Left lung (tissue), 10 donors: ENCODE results near the gene LRRC8B. TPM values are rescaled to one million over a fixed set of nuclear protein-coding genes. Genes with fewer than 3 reads are reported as not detected.

ENCODE experiments used
- ATAC-seq: fragments of 200-7000 bp; cut with Tn5 transposase; one replicate; pipeline ENCODE4 v1.9.1; 2020; ENCODE audit warnings: moderate library complexity
- DNase-seq, 4 donors: peaks; one replicate each; pipeline ENCODE4 v3.0.0-alpha.2; 2013 to 2020
- H3K27ac ChIP-seq, 2 donors: fragments of 200-600 bp; sonication (generic) in 1 of 2; one replicate each; pipeline versions ENCODE4 v1.5.0 to v1.8.0; 2020 to 2021
- H3K27me3 ChIP-seq, 2 donors: fragments of 200-600 bp; sonication (generic) in 1 of 2; one replicate each; pipeline versions ENCODE4 v1.5.0 to v1.8.0; 2020 to 2021
- H3K36me3 ChIP-seq, 2 donors: fragments of 200-600 bp; sonication (generic) in 1 of 2; one replicate each; pipeline versions ENCODE4 v1.5.0 to v1.8.0; 2020 to 2021
- H3K4me1 ChIP-seq, 2 donors: fragments of 200-600 bp; one replicate each; pipeline ENCODE4 v1.8.0; 2021
- H3K4me3 ChIP-seq, 2 donors: fragments of 200-600 bp; sonication (generic) in 1 of 2; one replicate each; pipeline versions ENCODE4 v1.5.0 to v1.8.0; 2020 to 2021; ENCODE audit warnings: mild to moderate bottlenecking in 1 of 2
- H3K9me3 ChIP-seq, 2 donors: fragments of 200-600 bp; sonication (generic) in 1 of 2; one replicate each; pipeline versions ENCODE4 v1.5.0 to v1.8.0; 2020 to 2021
- intact Hi-C, 2 donors: fragments of 100-400 bp; cut with DNase I; formaldehyde crosslinking; loops; one replicate each; pipeline versions ENCODE4 v1.11.2 to v1.14.2; 2022
- polyA plus RNA-seq, 6 donors: library from polyadenylated mRNA; unstranded; fragments of 120-200 nt; gene quantifications; one replicate each; pipeline ENCODE4 v1.2.1, GENCODE V29; 2013; ENCODE audit not compliant: insufficient read length in 6 of 6
- total RNA-seq, 2 donors: library from RNA; stranded (reverse); fragmentation: NEBNext Ultra II Directional; extraction: Animal tissue kit (Norgen Biotek cat#: 25700); gene quantifications; one replicate each; pipeline ENCODE4 v1.2.1, GENCODE V29; 2021
- TF ChIP-seq, protein P1 (sequence below), 2 donors: fragments of 200-600 bp; sonication (generic) in 1 of 2; IDR thresholded peaks; one replicate each; pipeline versions ENCODE4 v1.5.0 to v1.8.0; 2021; ENCODE audit warnings: antibody characterized with exemption in 2 of 2
- donor health status: DM: no; HTN: yes; CAD: no.
- donor health status: DM: no; HTN: no; CAD: no.

The LRRC8B gene
- total and polyA plus RNA-seq, 8 donors: 8.9 to 22.5 (median 10.4) TPM

GRCh38 chr1:89527750-89528381 is 3.2 kb downstream of the LRRC8B start:
- H3K27ac ChIP-seq: no peak overlapping the region
- no peak for ATAC-seq
- DNase-seq: no peak
- no peaks in the 10 kb centered on the region for H3K9me3 ChIP-seq
- H3K4me1 ChIP-seq: peaks cover 4 to 41% of the 10 kb centered on the region in 2 donors
- H3K27me3 ChIP-seq: no peaks in the 10 kb centered on the region
- intact Hi-C loops: no loop called here
- TF ChIP-seq, protein P1, sequence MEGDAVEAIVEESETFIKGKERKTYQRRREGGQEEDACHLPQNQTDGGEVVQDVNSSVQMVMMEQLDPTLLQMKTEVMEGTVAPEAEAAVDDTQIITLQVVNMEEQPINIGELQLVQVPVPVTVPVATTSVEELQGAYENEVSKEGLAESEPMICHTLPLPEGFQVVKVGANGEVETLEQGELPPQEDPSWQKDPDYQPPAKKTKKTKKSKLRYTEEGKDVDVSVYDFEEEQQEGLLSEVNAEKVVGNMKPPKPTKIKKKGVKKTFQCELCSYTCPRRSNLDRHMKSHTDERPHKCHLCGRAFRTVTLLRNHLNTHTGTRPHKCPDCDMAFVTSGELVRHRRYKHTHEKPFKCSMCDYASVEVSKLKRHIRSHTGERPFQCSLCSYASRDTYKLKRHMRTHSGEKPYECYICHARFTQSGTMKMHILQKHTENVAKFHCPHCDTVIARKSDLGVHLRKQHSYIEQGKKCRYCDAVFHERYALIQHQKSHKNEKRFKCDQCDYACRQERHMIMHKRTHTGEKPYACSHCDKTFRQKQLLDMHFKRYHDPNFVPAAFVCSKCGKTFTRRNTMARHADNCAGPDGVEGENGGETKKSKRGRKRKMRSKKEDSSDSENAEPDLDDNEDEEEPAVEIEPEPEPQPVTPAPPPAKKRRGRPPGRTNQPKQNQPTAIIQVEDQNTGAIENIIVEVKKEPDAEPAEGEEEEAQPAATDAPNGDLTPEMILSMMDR (IDR thresholded peaks at IDR 0.05): no peak
- no peak overlapping the region for H3K4me3 ChIP-seq
- no peaks in the 10 kb centered on the region for H3K36me3 ChIP-seq

- H3K9me3 ChIP-seq: no peaks in the 10 kb centered on the region
- TF ChIP-seq, protein P1 (IDR thresholded peaks at IDR 0.05): no peak
- peaks cover 4 to 41% of the 10 kb centered on the region in 2 donors for H3K4me1 ChIP-seq
- DNase-seq (no peak), ATAC-seq (no peak)
- H3K27me3 ChIP-seq: no peaks in the 10 kb centered on the region
- intact Hi-C loops: no loop called here
- no peak overlapping the region for H3K4me3 ChIP-seq
- H3K27ac ChIP-seq: no peak overlapping the region
- H3K36me3 ChIP-seq: no peaks in the 10 kb centered on the region
Measured at GRCh38 chr1:89528382-89528780, 3.8 kb downstream of the LRRC8B start.

DNA sequence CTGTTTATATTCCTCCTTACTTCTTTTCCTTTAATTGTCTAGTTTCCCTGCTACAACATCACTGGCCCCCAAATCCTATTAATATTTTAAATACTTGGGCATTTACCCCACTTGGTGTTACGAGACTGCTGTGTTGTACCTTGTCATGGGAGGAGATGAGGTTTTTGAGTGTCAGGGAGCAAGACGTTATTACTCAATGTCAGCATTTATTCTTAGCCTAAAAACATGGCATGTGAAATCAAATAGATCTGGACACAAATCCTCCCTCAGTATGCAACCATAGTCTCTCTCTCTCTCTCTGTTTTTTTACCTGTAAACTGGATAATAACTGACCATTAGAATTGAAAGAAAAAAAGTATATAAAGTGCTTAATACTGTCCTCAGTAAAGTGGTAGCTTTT is 4.6 kb downstream of the LRRC8B start:
- no peak for ATAC-seq
- Histone ChIP-seq H3K27ac (no peak overlapping the region), H3K4me1 (peaks cover 0 to 34% of the 10 kb centered on the region in 2 donors), H3K27me3 (no peaks in the 10 kb centered on the region), H3K36me3 (no peaks in the 10 kb centered on the region), H3K4me3 (no peak overlapping the region), H3K9me3 (no peaks in the 10 kb centered on the region)
- no peak for DNase-seq
- intact Hi-C loops: no loop called here
- TF ChIP-seq, protein P1 (IDR thresholded peaks at IDR 0.05): no peak

DNA sequence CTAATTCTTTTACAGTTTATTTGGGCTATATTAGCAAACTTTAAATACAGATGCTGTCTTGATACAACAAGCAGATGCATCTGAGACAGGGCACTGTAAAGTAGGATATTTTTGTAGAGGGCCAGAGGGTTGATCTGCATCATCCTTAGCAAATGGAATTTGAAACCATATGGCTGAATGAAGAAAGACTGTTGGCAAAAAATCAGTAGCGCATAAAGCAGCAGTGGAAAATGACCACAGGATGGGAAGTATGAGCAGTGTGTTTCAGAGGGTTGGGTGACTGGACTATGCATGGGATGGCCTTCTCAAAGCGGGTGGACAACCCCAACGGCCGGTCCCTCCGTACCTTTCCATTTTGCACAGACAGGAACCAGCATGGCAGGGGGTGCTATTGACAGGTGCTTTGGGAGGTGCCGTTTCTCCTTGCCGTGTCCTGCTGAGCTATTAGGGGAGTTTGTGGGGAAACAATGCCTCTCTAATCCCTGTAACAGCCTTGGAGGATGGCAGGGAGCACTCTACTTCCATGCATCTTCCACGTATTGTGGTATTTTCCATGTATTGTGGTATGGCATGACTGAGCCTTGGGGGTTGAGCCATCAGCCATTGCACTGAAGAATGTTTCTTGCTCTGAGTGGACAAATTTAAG is 5.9 kb downstream of the LRRC8B start:
- DNase-seq (no peak), ATAC-seq (no peak)
- no peaks in the 10 kb centered on the region for H3K36me3 ChIP-seq
- TF ChIP-seq, protein P1 (IDR thresholded peaks at IDR 0.05): no peak
- intact Hi-C loops: no loop called here
- H3K27me3 ChIP-seq: no peaks in the 10 kb centered on the region
- H3K4me3 ChIP-seq: no peak overlapping the region
- peaks cover 0 to 32% of the 10 kb centered on the region in 2 donors for H3K4me1 ChIP-seq
- H3K27ac ChIP-seq: no peak overlapping the region
- H3K9me3 ChIP-seq: no peaks in the 10 kb centered on the region

- TF ChIP-seq, protein P1 (IDR thresholded peaks at IDR 0.05): no peak
- no peaks in the 10 kb centered on the region for H3K9me3 ChIP-seq
- H3K4me3 ChIP-seq: no peak overlapping the region
- ATAC-seq: no peak
- H3K36me3 ChIP-seq: no peaks in the 10 kb centered on the region
- DNase-seq: no peak
- intact Hi-C loops: no loop called here
- H3K27ac ChIP-seq: no peak overlapping the region
- no peaks in the 10 kb centered on the region for H3K27me3 ChIP-seq
- H3K4me1 ChIP-seq: peaks cover 0 to 22% of the 10 kb centered on the region in 2 donors
Measured at GRCh38 chr1:89531480-89532139, 7.0 kb downstream of the LRRC8B start.
